Measurements from ENCODE around the gene MYDGF. TPM values are rescaled to one million over a fixed set of nuclear protein-coding genes. Genes with fewer than 3 reads are reported as not detected.

The MYDGF gene
- total and polyA plus RNA-seq, 2 donors, result 41.9 to 53.5 TPM

DNA sequence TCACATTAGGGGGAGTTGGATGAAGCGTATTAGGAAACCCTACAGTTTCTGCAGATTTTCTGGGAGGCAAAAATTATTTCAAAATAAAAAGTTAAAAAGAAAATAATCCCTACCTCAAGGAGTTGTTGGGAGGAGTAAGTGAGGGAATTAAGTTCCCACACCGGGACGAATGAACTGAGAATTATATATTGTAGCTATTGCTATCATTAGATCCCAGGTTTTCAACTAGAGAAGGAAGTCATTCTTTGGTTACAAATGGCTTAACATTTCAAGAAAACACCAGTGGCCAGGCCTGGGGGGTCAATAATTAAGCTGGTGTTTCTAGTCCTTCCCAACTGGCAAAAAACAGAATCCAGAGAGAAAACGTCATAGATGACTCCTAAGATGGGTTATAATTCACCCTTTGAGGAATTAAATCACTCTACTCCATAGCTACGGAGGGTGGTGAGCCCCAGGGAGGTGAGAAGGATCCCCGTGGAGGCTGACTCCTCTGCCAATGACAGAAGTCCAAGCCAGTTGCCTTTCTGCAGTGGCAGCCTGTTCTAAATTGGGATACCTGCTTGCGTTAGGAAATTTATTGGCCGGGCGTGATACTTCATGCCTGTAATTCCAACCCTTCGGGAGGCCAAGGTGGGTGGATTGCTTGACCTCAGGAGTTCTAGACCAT lies 1.2 kb upstream of the MYDGF start:
- H3K27me3 ChIP-seq (ENCODE audit: control insufficient read depth in 2 of 2, insufficient read depth in 1 of 2, low read length in 1 of 2), result no peaks in the 10 kb centered on the region
- H3K4me1 ChIP-seq (ENCODE audit: control insufficient read depth in 2 of 2, insufficient read depth in 2 of 2, low read length in 2 of 2), result peaks cover 0 to 6% of the 10 kb centered on the region in 2 donors
- 92% methylated on average over 10 of the region's 10 CpGs for WGBS
- H3K27ac ChIP-seq (ENCODE audit: low read depth in 1 of 2, low read length in 1 of 2), result no peak overlapping the region
- no peak for DNase-seq (ENCODE audit: low read depth in 6 of 9, low spot score in 9 of 9)
- H3K4me3 ChIP-seq (ENCODE audit: low read length in 2 of 2), result no peak overlapping the region
- H3K36me3 ChIP-seq (ENCODE audit: control insufficient read depth in 2 of 2, insufficient read depth in 2 of 2, low read length in 1 of 2), result peaks cover 20 to 33% of the 10 kb centered on the region in 2 donors
- peaks cover 0 to 4% of the 10 kb centered on the region in 2 donors for H3K9me3 ChIP-seq (ENCODE audit: control insufficient read depth in 2 of 2, insufficient read depth in 1 of 2, low read length in 1 of 2)

DNA sequence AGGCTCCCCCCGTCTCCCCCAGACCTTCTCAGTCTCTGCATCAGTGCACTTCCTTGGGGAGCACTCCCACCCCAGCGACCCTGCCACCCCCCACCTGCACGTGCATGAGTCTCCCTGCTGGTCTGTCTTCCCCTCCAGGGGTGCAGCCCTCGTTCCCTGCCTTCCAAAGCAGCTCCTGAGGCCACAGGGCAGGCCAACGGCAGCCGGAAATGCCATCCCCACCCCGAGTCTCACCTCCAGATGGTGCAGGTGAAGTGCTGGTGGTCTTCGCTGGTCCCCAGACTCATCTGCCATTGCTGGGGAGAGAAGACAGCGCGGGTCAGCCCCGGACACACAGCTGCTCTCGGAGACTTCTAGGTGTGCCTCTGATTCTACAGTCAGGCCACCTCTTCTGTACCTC lies 5.5 kb downstream of the MYDGF start:
- no peak overlapping the region for H3K4me3 ChIP-seq (ENCODE audit: low read length in 2 of 2)
- no peaks in the 10 kb centered on the region for H3K27me3 ChIP-seq (ENCODE audit: control insufficient read depth in 2 of 2, insufficient read depth in 1 of 2, low read length in 1 of 2)
- no peak for DNase-seq (ENCODE audit: low read depth in 6 of 9, low spot score in 9 of 9)
- no peak overlapping the region for H3K27ac ChIP-seq (ENCODE audit: low read depth in 1 of 2, low read length in 1 of 2)
- H3K36me3 ChIP-seq (ENCODE audit: control insufficient read depth in 2 of 2, insufficient read depth in 2 of 2, low read length in 1 of 2), result peaks cover 44 to 48% of the 10 kb centered on the region in 2 donors
- WGBS, result 93% methylated on average over 12 of the region's 12 CpGs
- H3K4me1 ChIP-seq (ENCODE audit: control insufficient read depth in 2 of 2, insufficient read depth in 2 of 2, low read length in 2 of 2), result peaks cover 0 to 6% of the 10 kb centered on the region in 2 donors
- no peaks in the 10 kb centered on the region for H3K9me3 ChIP-seq (ENCODE audit: control insufficient read depth in 2 of 2, insufficient read depth in 1 of 2, low read length in 1 of 2)

DNA sequence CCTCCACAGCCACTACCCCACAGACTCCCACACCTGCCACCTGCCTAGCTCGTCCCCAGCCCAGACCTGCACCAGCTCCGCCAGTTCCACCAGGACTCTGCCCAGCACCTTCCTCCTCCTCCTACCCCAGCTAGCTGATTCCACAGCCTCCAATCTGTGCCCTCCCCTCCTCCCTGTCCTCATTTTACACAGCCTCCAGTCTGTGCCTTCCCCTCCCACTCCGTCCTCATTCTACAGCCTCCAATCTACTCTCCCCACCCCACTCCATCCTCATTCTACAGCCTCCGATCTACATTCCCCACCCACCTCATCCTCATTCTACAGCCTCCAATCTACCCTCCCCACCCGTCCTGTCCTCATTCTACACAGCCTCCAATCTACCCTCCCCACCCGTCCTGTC lies 7.3 kb downstream of the MYDGF start:
- Histone ChIP-seq H3K36me3 (ENCODE audit: control insufficient read depth in 2 of 2, insufficient read depth in 2 of 2, low read length in 1 of 2) (peaks cover 57% of the 10 kb centered on the region in 2 donors), H3K27me3 (ENCODE audit: control insufficient read depth in 2 of 2, insufficient read depth in 1 of 2, low read length in 1 of 2) (no peaks in the 10 kb centered on the region)
- WGBS, result 96% methylated on average over 6 of the region's 6 CpGs

DNA sequence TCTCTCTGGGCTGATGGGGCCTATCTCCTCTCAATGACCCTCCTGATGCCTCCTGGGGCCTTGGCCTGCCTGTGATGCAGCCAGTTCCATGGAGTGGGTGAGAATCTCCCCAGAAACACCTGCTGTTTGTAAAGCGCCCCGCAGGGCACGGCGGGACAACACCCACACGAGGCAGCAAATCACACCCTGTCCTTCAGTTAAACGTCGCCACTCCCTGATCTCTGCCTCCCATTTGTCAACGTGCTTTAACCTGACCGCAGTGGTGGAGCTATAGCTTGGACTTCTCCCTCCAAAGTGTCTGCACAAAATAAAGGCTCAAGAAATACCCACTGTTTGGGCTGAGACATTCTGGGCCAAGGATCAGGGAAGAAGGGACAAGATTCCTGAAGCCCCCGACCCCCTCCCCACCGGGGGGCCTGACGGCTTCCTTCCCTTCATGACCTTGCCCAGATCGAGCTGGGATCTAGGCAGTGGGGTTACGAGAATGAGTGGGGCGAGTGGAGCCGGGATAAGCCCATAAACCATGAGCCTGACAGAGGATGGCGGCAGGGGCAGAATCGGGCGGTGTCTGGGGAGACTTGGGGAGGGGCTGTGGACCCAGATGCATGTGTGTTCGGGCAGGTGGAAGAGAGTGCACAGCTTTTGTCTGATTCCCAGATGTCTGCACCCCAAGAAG lies 8.0 kb downstream of the MYDGF start:
- H3K4me1 ChIP-seq (ENCODE audit: control insufficient read depth in 2 of 2, insufficient read depth in 2 of 2, low read length in 2 of 2), result no peaks in the 10 kb centered on the region
- no peak for DNase-seq (ENCODE audit: low read depth in 6 of 9, low spot score in 9 of 9)
- H3K4me3 ChIP-seq (ENCODE audit: low read length in 2 of 2), result no peak overlapping the region
- 97% methylated on average over 20 of the region's 20 CpGs for WGBS
- peaks cover 57 to 60% of the 10 kb centered on the region in 2 donors for H3K36me3 ChIP-seq (ENCODE audit: control insufficient read depth in 2 of 2, insufficient read depth in 2 of 2, low read length in 1 of 2)
- no peak overlapping the region for H3K27ac ChIP-seq (ENCODE audit: low read depth in 1 of 2, low read length in 1 of 2)
- H3K27me3 ChIP-seq (ENCODE audit: control insufficient read depth in 2 of 2, insufficient read depth in 1 of 2, low read length in 1 of 2), result no peaks in the 10 kb centered on the region
- H3K9me3 ChIP-seq (ENCODE audit: control insufficient read depth in 2 of 2, insufficient read depth in 1 of 2, low read length in 1 of 2), result no peaks in the 10 kb centered on the region

More for the DNA sequence above, 7.3 kb downstream of the MYDGF start:
- no peak overlapping the region for H3K27ac ChIP-seq (ENCODE audit: low read depth in 1 of 2, low read length in 1 of 2)
- H3K4me3 ChIP-seq (ENCODE audit: low read length in 2 of 2), result no peak overlapping the region
- no peaks in the 10 kb centered on the region for H3K9me3 ChIP-seq (ENCODE audit: control insufficient read depth in 2 of 2, insufficient read depth in 1 of 2, low read length in 1 of 2)
- no peaks in the 10 kb centered on the region for H3K4me1 ChIP-seq (ENCODE audit: control insufficient read depth in 2 of 2, insufficient read depth in 2 of 2, low read length in 2 of 2)
- DNase-seq (ENCODE audit: low read depth in 6 of 9, low spot score in 9 of 9), result no peak

DNA sequence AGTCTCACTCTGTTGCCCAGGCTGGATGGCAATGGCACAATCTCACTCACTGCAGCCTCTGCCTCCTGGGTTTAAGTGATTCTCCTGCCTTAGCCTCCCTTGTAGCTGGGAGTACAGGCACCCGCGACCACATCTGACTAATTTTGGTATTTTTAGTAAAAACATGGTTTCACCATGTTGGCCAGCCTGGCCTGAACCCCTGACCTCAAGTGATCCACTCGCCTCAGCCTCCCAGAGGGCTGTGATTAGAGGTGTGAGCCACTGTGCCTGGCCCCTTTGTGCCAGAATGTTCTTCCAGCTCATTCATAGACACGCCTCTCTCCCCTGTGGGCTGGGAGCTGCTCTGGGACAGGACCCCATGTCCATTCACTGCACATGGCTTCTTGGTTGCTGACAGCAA lies 9.1 kb downstream of the MYDGF start:
- Histone ChIP-seq H3K9me3 (ENCODE audit: control insufficient read depth in 2 of 2, insufficient read depth in 1 of 2, low read length in 1 of 2) (no peaks in the 10 kb centered on the region), H3K36me3 (ENCODE audit: control insufficient read depth in 2 of 2, insufficient read depth in 2 of 2, low read length in 1 of 2) (peaks cover 50 to 65% of the 10 kb centered on the region in 2 donors), H3K27me3 (ENCODE audit: control insufficient read depth in 2 of 2, insufficient read depth in 1 of 2, low read length in 1 of 2) (no peaks in the 10 kb centered on the region), H3K27ac (ENCODE audit: low read depth in 1 of 2, low read length in 1 of 2) (no peak overlapping the region), H3K4me1 (ENCODE audit: control insufficient read depth in 2 of 2, insufficient read depth in 2 of 2, low read length in 2 of 2) (no peaks in the 10 kb centered on the region), H3K4me3 (ENCODE audit: low read length in 2 of 2) (no peak overlapping the region)
- 97% methylated on average over 4 of the region's 4 CpGs for WGBS
- no peak for DNase-seq (ENCODE audit: low read depth in 6 of 9, low spot score in 9 of 9)

DNA sequence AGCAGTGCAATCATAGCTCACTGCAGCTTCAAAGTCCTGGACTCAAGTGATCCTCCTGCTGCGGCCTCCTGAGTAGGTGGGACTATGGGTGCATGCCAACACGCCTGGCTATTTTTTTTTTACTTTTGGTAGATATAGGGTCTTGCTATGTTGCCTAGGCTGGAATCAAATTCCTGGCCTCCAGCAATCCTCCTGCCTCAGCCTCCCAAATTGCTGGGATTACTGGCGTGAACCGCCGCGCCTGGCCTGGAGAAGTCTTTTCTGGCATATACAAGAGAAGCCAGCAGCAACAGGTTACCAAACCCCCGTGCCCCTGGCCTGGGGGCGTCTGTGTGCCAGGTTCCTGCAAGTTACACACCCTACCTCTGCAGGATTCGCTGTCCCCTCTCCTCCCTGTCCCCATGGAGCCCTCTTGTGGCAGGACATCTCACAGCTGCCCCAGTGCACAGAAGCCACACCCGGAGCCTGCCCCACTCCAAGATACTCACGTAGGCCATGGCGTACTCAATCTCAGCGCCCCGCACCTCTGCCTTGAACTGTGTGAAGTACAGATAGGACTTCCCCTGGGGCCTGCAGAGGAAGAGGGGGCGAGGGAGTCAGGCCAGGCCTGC lies 9.9 kb downstream of the MYDGF start:
- DNase-seq (ENCODE audit: low read depth in 6 of 9, low spot score in 9 of 9), result peak in 1 of 9 donors; percentile 34
- no peak overlapping the region for H3K4me3 ChIP-seq (ENCODE audit: low read length in 2 of 2)
- no peak overlapping the region for H3K27ac ChIP-seq (ENCODE audit: low read depth in 1 of 2, low read length in 1 of 2)
- 97% methylated on average over 15 of the region's 15 CpGs for WGBS
- H3K4me1 ChIP-seq (ENCODE audit: control insufficient read depth in 2 of 2, insufficient read depth in 2 of 2, low read length in 2 of 2), result no peaks in the 10 kb centered on the region
- H3K36me3 ChIP-seq (ENCODE audit: control insufficient read depth in 2 of 2, insufficient read depth in 2 of 2, low read length in 1 of 2), result peaks cover 48 to 68% of the 10 kb centered on the region in 2 donors
- no peaks in the 10 kb centered on the region for H3K9me3 ChIP-seq (ENCODE audit: control insufficient read depth in 2 of 2, insufficient read depth in 1 of 2, low read length in 1 of 2)
- H3K27me3 ChIP-seq (ENCODE audit: control insufficient read depth in 2 of 2, insufficient read depth in 1 of 2, low read length in 1 of 2), result no peaks in the 10 kb centered on the region

DNA sequence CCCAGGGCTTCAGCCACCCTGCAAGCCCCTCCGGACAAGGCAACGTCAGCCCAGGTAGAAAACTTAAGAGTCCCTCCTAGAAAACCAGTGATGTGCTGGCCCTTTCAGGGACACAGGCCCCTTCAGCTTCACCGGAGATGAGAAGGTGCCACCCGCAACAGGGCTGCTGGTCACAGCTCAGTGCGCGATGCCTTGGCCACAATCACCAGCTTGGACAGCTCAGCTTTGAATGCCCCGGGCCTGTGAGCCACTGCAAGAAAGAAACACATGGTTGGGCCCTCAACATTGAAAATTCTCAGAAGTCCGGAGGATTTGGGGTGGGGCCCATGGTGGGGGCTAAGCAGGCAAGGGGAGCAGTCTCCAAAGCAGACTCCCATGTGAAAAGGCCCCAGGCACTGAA lies 12.3 kb downstream of the MYDGF start:
- no peak for DNase-seq (ENCODE audit: low read depth in 6 of 9, low spot score in 9 of 9)
- no peaks in the 10 kb centered on the region for H3K27me3 ChIP-seq (ENCODE audit: control insufficient read depth in 2 of 2, insufficient read depth in 1 of 2, low read length in 1 of 2)
- H3K4me3 ChIP-seq (ENCODE audit: low read length in 2 of 2), result no peak overlapping the region
- peaks cover 48 to 74% of the 10 kb centered on the region in 2 donors for H3K36me3 ChIP-seq (ENCODE audit: control insufficient read depth in 2 of 2, insufficient read depth in 2 of 2, low read length in 1 of 2)
- 93% methylated on average over 8 of the region's 8 CpGs for WGBS
- H3K4me1 ChIP-seq (ENCODE audit: control insufficient read depth in 2 of 2, insufficient read depth in 2 of 2, low read length in 2 of 2), result no peaks in the 10 kb centered on the region
- H3K27ac ChIP-seq (ENCODE audit: low read depth in 1 of 2, low read length in 1 of 2), result no peak overlapping the region
- H3K9me3 ChIP-seq (ENCODE audit: control insufficient read depth in 2 of 2, insufficient read depth in 1 of 2, low read length in 1 of 2), result no peaks in the 10 kb centered on the region

DNA sequence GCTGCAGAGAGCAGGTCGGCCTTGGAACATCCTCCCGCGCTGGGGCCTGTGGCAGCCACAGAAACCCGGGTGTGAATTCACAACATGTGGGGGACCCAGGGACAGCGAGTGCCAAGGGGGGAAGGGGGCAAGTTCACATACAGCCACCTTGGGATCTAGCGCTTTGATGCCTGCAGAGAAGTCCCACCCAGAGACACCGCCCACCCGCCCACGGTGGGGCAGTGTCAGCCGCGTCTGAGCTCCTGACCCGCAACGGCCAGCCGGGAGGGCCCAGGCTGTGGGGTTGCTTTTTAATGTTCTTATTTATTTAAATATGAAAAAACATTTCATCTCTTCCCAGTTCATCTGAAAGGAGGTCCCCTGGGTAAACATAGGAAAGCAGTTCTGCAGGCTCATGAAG lies 12.9 kb downstream of the MYDGF start:
- Histone ChIP-seq H3K9me3 (ENCODE audit: control insufficient read depth in 2 of 2, insufficient read depth in 1 of 2, low read length in 1 of 2) (no peaks in the 10 kb centered on the region), H3K27ac (ENCODE audit: low read depth in 1 of 2, low read length in 1 of 2) (no peak overlapping the region), H3K4me3 (ENCODE audit: low read length in 2 of 2) (no peak overlapping the region), H3K36me3 (ENCODE audit: control insufficient read depth in 2 of 2, insufficient read depth in 2 of 2, low read length in 1 of 2) (peaks cover 49 to 74% of the 10 kb centered on the region in 2 donors), H3K4me1 (ENCODE audit: control insufficient read depth in 2 of 2, insufficient read depth in 2 of 2, low read length in 2 of 2) (no peaks in the 10 kb centered on the region), H3K27me3 (ENCODE audit: control insufficient read depth in 2 of 2, insufficient read depth in 1 of 2, low read length in 1 of 2) (no peaks in the 10 kb centered on the region)
- WGBS, result 92% methylated on average over 14 of the region's 14 CpGs
- DNase-seq (ENCODE audit: low read depth in 6 of 9, low spot score in 9 of 9), result no peak

DNA sequence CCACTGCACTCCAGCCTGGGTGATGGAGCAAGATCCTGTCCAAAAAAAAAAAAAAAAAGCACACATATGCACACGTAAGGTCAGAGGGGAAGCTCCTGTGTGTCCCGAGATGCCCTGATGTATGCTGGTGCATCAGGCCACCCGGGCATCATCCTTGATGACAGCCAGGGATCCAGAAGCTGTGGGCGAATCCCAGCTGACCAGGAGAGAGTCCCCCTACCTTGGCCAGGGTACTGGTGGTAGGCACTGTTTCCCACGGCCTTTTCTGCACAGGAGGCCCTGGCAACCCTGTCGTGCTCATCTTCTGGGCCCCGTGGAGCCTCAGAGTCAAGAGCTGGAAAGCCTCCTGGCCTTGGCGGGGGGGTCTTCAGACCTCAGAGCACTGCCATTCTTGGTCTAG lies 14.0 kb downstream of the MYDGF start:
- Histone ChIP-seq H3K36me3 (ENCODE audit: control insufficient read depth in 2 of 2, insufficient read depth in 2 of 2, low read length in 1 of 2) (peaks cover 50 to 83% of the 10 kb centered on the region in 2 donors), H3K4me1 (ENCODE audit: control insufficient read depth in 2 of 2, insufficient read depth in 2 of 2, low read length in 2 of 2) (no peaks in the 10 kb centered on the region), H3K4me3 (ENCODE audit: low read length in 2 of 2) (no peak overlapping the region), H3K9me3 (ENCODE audit: control insufficient read depth in 2 of 2, insufficient read depth in 1 of 2, low read length in 1 of 2) (no peaks in the 10 kb centered on the region), H3K27ac (ENCODE audit: low read depth in 1 of 2, low read length in 1 of 2) (no peak overlapping the region), H3K27me3 (ENCODE audit: control insufficient read depth in 2 of 2, insufficient read depth in 1 of 2, low read length in 1 of 2) (no peaks in the 10 kb centered on the region)
- DNase-seq (ENCODE audit: low read depth in 6 of 9, low spot score in 9 of 9), result no peak
- 98% methylated on average over 8 of the region's 8 CpGs for WGBS

Measured in thymus (tissue), 11 donors.